ENCODE measurements around the gene UBE2D2. TPM values are rescaled to one million over a fixed set of nuclear protein-coding genes. Genes with fewer than 3 reads are reported as not detected.

Gene UBE2D2
- total RNA-seq, 3 donors from 2014 or later = 139 to 145 (median 140) TPM

GRCh38 chr5:139662617-139663016 is 101.5 kb downstream of the UBE2D2 start:
- Histone ChIP-seq H3K9me3 (no peaks in the 10 kb centered on the region), H3K4me1 (ENCODE audit: low read depth) (peaks cover 37% of the 10 kb centered on the region), H3K36me3 (ENCODE audit: low read depth) (no peaks in the 10 kb centered on the region), H3K4me3 (no peak overlapping the region)
- no peak for DNase-seq
- intact Hi-C loops (cut with DNase I, micrococcal nuclease) = no loop called here
- TF ChIP-seq CTCF (IDR thresholded peaks at IDR 0.05) = no peak
- no peak for ATAC-seq

GRCh38 chr5:139663207-139664085 is 102.3 kb downstream of the UBE2D2 start:
- Histone ChIP-seq H3K9me3 (no peaks in the 10 kb centered on the region), H3K4me3 (no peak overlapping the region), H3K36me3 (ENCODE audit: low read depth) (no peaks in the 10 kb centered on the region), H3K4me1 (ENCODE audit: low read depth) (peaks cover 34% of the 10 kb centered on the region)
- TF ChIP-seq CTCF (IDR thresholded peaks at IDR 0.05) = no peak
- intact Hi-C loops (cut with DNase I, micrococcal nuclease) = no loop called here
- DNase-seq (no peak), ATAC-seq (no peak)

- intact Hi-C loops (cut with DNase I, micrococcal nuclease) = no loop called here
- Histone ChIP-seq H3K4me1 (ENCODE audit: low read depth) (peaks cover 27% of the 10 kb centered on the region), H3K36me3 (ENCODE audit: low read depth) (no peaks in the 10 kb centered on the region), H3K4me3 (no peak overlapping the region), H3K9me3 (no peaks in the 10 kb centered on the region)
- ATAC-seq = no peak
- no peak for TF ChIP-seq CTCF (IDR thresholded peaks at IDR 0.05)
- no peak for DNase-seq
Observed at GRCh38 chr5:139664086-139664693, 103.1 kb downstream of the UBE2D2 start.

- H3K4me1 ChIP-seq (ENCODE audit: low read depth) = peaks cover 20% of the 10 kb centered on the region
- DNase-seq = no peak
- ATAC-seq = no peak
- H3K9me3 ChIP-seq = no peaks in the 10 kb centered on the region
- H3K4me3 ChIP-seq = no peak overlapping the region
- intact Hi-C loops (cut with DNase I, micrococcal nuclease) = no loop called here
- no peak for TF ChIP-seq CTCF (IDR thresholded peaks at IDR 0.05)
- H3K36me3 ChIP-seq (ENCODE audit: low read depth) = no peaks in the 10 kb centered on the region
Observed at GRCh38 chr5:139664727-139665351, 103.7 kb downstream of the UBE2D2 start.

GRCh38 chr5:139665626-139666025 is 104.5 kb downstream of the UBE2D2 start:
- no peak overlapping the region for H3K4me3 ChIP-seq
- TF ChIP-seq CTCF (IDR thresholded peaks at IDR 0.05) = no peak
- H3K9me3 ChIP-seq = no peaks in the 10 kb centered on the region
- DNase-seq (no peak), ATAC-seq (no peak)
- intact Hi-C loops (cut with DNase I, micrococcal nuclease) = no loop called here
- H3K4me1 ChIP-seq (ENCODE audit: low read depth) = peaks cover 14% of the 10 kb centered on the region
- no peaks in the 10 kb centered on the region for H3K36me3 ChIP-seq (ENCODE audit: low read depth)
